Measurements from ENCODE around the gene CGAS. TPM values are rescaled to one million over a fixed set of nuclear protein-coding genes. Genes with fewer than 3 reads are reported as not detected.

The CGAS gene
- total RNA-seq, 1 donor from 2014 or later = 0.16 TPM

DNA sequence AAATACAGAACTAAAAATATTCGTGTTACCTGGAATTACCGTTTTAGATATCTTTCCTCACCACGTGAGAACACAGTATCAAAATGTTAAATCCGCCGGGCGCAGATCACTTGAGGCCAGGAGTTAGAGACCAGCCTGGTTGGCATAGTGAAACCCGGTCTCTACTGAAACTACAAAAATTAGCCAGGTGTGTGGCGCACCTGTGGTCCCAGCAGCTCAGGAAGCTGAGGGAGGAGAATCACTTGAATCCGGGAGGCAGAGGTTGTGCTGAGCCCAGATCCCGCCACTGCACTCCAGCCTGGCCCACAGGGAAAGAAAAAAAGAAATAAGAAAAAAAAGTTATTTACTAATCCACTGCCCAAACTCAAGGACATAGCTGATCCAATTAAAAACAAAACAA lies 62.2 kb downstream of the CGAS start:
- no peak for TF ChIP-seq EZH2 (IDR thresholded peaks at IDR 0.05; ENCODE audit: insufficient read depth, low read length)
- TF ChIP-seq, protein P1, sequence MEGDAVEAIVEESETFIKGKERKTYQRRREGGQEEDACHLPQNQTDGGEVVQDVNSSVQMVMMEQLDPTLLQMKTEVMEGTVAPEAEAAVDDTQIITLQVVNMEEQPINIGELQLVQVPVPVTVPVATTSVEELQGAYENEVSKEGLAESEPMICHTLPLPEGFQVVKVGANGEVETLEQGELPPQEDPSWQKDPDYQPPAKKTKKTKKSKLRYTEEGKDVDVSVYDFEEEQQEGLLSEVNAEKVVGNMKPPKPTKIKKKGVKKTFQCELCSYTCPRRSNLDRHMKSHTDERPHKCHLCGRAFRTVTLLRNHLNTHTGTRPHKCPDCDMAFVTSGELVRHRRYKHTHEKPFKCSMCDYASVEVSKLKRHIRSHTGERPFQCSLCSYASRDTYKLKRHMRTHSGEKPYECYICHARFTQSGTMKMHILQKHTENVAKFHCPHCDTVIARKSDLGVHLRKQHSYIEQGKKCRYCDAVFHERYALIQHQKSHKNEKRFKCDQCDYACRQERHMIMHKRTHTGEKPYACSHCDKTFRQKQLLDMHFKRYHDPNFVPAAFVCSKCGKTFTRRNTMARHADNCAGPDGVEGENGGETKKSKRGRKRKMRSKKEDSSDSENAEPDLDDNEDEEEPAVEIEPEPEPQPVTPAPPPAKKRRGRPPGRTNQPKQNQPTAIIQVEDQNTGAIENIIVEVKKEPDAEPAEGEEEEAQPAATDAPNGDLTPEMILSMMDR (IDR thresholded peaks at IDR 0.05; ENCODE audit: insufficient read depth, low read depth, low read length) = no peak
- Histone ChIP-seq H4K20me1 (ENCODE audit: insufficient read depth, low read length) (no peaks in the 10 kb centered on the region), H3K4me2 (ENCODE audit: low read length) (no peak overlapping the region), H3K9me3 (ENCODE audit: insufficient read depth, low read depth, low read length) (no peaks in the 10 kb centered on the region), H3K27ac (ENCODE audit: low read depth, low read length) (no peak overlapping the region), H3K9ac (ENCODE audit: low read length) (no peak overlapping the region), H3K36me3 (ENCODE audit: insufficient read depth, low read length) (no peaks in the 10 kb centered on the region), H3K4me3 (ENCODE audit: insufficient read depth, low read depth, low read length) (no peak overlapping the region), H3K79me2 (ENCODE audit: insufficient read depth, low read length) (no peaks in the 10 kb centered on the region), H2AFZ (ENCODE audit: low read depth, low read length) (no peak overlapping the region), H3K4me1 (ENCODE audit: insufficient read depth, low read length) (no peaks in the 10 kb centered on the region), H3K27me3 (ENCODE audit: insufficient read depth, low read length) (no peaks in the 10 kb centered on the region)
- FAIRE-seq = no peak
- H3K4me3 Mint-ChIP-seq (ENCODE audit: unreplicated experiment) = no peak overlapping the region
- no peak overlapping the region for H3K27ac Mint-ChIP-seq (ENCODE audit: unreplicated experiment)
- no peaks in the 10 kb centered on the region for H3K9me3 Mint-ChIP-seq (ENCODE audit: unreplicated experiment)
- DNase-seq (ENCODE audit: low read depth) = no peak
- no peaks in the 10 kb centered on the region for H3K4me1 Mint-ChIP-seq (ENCODE audit: low read depth, unreplicated experiment)
- no peaks in the 10 kb centered on the region for H3K27me3 Mint-ChIP-seq (ENCODE audit: low read depth, unreplicated experiment)
- no peaks in the 10 kb centered on the region for H3K36me3 Mint-ChIP-seq (ENCODE audit: low read depth, unreplicated experiment)

DNA sequence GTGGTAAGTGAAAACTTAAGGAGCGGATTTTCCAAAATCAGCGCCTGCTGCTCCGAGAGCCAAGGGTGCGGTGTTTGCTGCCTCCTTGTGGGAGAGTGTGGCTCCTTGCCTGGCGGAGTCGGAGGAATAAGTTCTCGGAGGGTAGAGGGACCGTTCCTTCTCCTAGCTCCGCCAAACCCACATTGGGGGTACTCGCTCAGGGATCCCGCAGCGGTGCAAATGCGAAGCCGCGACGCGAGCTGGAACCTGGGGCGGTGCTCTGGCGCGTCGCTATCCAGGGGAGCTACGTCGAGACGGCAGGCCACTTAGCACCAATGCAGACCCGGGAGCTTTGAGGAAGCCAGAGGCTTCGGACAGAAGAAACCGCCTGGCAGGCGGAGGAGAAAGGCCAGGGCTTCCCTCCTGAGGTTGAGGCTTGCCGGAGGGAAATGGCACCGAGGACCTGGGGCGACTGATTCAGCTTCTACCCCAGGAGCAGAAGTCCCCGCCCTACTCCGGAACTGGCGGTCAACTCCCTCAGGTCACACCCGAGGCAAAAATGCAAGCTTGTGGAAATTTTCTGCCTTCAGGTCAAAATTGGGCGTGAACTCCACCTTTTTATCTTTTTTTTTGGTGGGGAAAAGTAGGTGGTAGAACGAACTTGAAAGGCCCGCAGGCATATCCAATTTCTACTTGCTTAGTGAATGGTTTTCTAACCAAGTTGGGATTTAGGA lies 63.1 kb downstream of the CGAS start:
- Mint-ChIP-seq H3K27ac (ENCODE audit: unreplicated experiment) (no peak overlapping the region), H3K27me3 (ENCODE audit: low read depth, unreplicated experiment) (no peaks in the 10 kb centered on the region)
- no peak for FAIRE-seq

More for the DNA sequence above, 63.1 kb downstream of the CGAS start:
- no peaks in the 10 kb centered on the region for H3K79me2 ChIP-seq (ENCODE audit: insufficient read depth, low read length)
- DNase-seq (ENCODE audit: low read depth) = peak; percentile 41
- no peaks in the 10 kb centered on the region for H3K27me3 ChIP-seq (ENCODE audit: insufficient read depth, low read length)
- no peaks in the 10 kb centered on the region for H3K9me3 ChIP-seq (ENCODE audit: insufficient read depth, low read depth, low read length)
- Mint-ChIP-seq H3K9me3 (ENCODE audit: unreplicated experiment) (no peaks in the 10 kb centered on the region), H3K4me3 (ENCODE audit: unreplicated experiment) (peak overlapping the region; percentile 83), H3K4me1 (ENCODE audit: low read depth, unreplicated experiment) (no peaks in the 10 kb centered on the region), H3K36me3 (ENCODE audit: low read depth, unreplicated experiment) (no peaks in the 10 kb centered on the region)
- H3K4me3 ChIP-seq (ENCODE audit: insufficient read depth, low read depth, low read length) = peak overlapping the region; percentile 64
- TF ChIP-seq EZH2 (IDR thresholded peaks at IDR 0.05; ENCODE audit: insufficient read depth, low read length) = no peak
- TF ChIP-seq, protein P1 (IDR thresholded peaks at IDR 0.05; ENCODE audit: insufficient read depth, low read depth, low read length) = peak; percentile 58
- H4K20me1 ChIP-seq (ENCODE audit: insufficient read depth, low read length) = no peaks in the 10 kb centered on the region
- H3K4me1 ChIP-seq (ENCODE audit: insufficient read depth, low read length) = no peaks in the 10 kb centered on the region
- H3K9ac ChIP-seq (ENCODE audit: low read length) = peak overlapping the region; percentile 76
- no peaks in the 10 kb centered on the region for H3K36me3 ChIP-seq (ENCODE audit: insufficient read depth, low read length)
- peak overlapping the region; percentile 90 for H2AFZ ChIP-seq (ENCODE audit: low read depth, low read length)
- peak overlapping the region; percentile 20 for H3K27ac ChIP-seq (ENCODE audit: low read depth, low read length)
- H3K4me2 ChIP-seq (ENCODE audit: low read length) = peak overlapping the region; percentile 91
